SKM-1 (cell line): Measurements from ENCODE around the gene CNTNAP4.

Experiments used
- DNase-seq: peaks from one replicate; lab custom pipeline; 2025; ENCODE audit not compliant: unreplicated experiment; lab: John Stamatoyannopoulos, UW

CNTNAP4 gene

GRCh38 chr16:76484020-76484419 lies 206.8 kb downstream of the CNTNAP4 start:
- no peak for DNase-seq

GRCh38 chr16:76486740-76487139 lies 209.5 kb downstream of the CNTNAP4 start:
- no peak for DNase-seq

- no peak for DNase-seq
These were observed 210.3 kb downstream of the CNTNAP4 start for GRCh38 chr16:76487411-76488064.

- no peak for DNase-seq
These were observed 210.8 kb downstream of the CNTNAP4 start for GRCh38 chr16:76488065-76488417.

- no peak for DNase-seq
These were observed 212.9 kb downstream of the CNTNAP4 start for GRCh38 chr16:76490036-76490639.

- DNase-seq, result no peak
These were observed 222.8 kb downstream of the CNTNAP4 start for GRCh38 chr16:76500006-76500405.

- DNase-seq, result no peak
These were observed 224.9 kb downstream of the CNTNAP4 start for GRCh38 chr16:76502063-76502462.

GRCh38 chr16:76502555-76502954 lies 225.4 kb downstream of the CNTNAP4 start:
- no peak for DNase-seq

- DNase-seq, result no peak
These were observed 225.9 kb downstream of the CNTNAP4 start for GRCh38 chr16:76503091-76503490.

GRCh38 chr16:76511203-76511602 lies 234.0 kb downstream of the CNTNAP4 start:
- DNase-seq, result no peak

GRCh38 chr16:76518781-76519180 lies 241.6 kb downstream of the CNTNAP4 start:
- DNase-seq, result no peak

GRCh38 chr16:76524356-76524755 lies 247.2 kb downstream of the CNTNAP4 start:
- DNase-seq, result no peak

GRCh38 chr16:76524769-76525168 lies 247.6 kb downstream of the CNTNAP4 start:
- no peak for DNase-seq

GRCh38 chr16:76527244-76527643 lies 250.0 kb downstream of the CNTNAP4 start:
- no peak for DNase-seq

GRCh38 chr16:76529120-76529519 lies 251.9 kb downstream of the CNTNAP4 start:
- DNase-seq, result no peak

GRCh38 chr16:76531236-76531635 lies 254.0 kb downstream of the CNTNAP4 start:
- no peak for DNase-seq

- DNase-seq, result no peak
These were observed 255.2 kb downstream of the CNTNAP4 start for GRCh38 chr16:76532188-76532973.

- DNase-seq, result no peak
These were observed 262.4 kb downstream of the CNTNAP4 start for GRCh38 chr16:76539609-76540008.

GRCh38 chr16:76541070-76541469 lies 263.9 kb downstream of the CNTNAP4 start:
- no peak for DNase-seq

- no peak for DNase-seq
These were observed 288.3 kb downstream of the CNTNAP4 start for GRCh38 chr16:76565542-76565941.

- no peak for DNase-seq
These were observed 294.6 kb downstream of the CNTNAP4 start for GRCh38 chr16:76571755-76572154.

GRCh38 chr16:76573281-76573680 lies 296.1 kb downstream of the CNTNAP4 start:
- DNase-seq, result no peak
